ENCODE results near the gene VPS29.
"Not testable (repeated sequence)": the region's sequence is repeated elsewhere in the genome, so short reads cannot be mapped to it uniquely, and the experiment has no call there.

The VPS29 gene

GRCh38 chr12:110501752-110502738 is at the start of gene VPS29, which contains the start of gene RAD9B:
Gene VPS29 (minus strand): TSS chr12:110502111. CDS start chr12:110502051, 60 bp downstream.
Gene RAD9B (plus strand): TSS chr12:110502331. CDS start chr12:110502338, 7 bp downstream.
- peak; percentile 98 for DNase-seq

GRCh38 chr12:110550981-110551380 is 49.1 kb upstream of the VPS29 start:
- DNase-seq: no peak

GRCh38 chr12:110549716-110550115 is 47.8 kb upstream of the VPS29 start:
- no peak for DNase-seq

GRCh38 chr12:110548678-110549077 is 46.8 kb upstream of the VPS29 start:
- no peak for DNase-seq

GRCh38 chr12:110547090-110547489 is 45.2 kb upstream of the VPS29 start:
- no peak for DNase-seq

- DNase-seq: no peak
Measured at GRCh38 chr12:110546339-110546738, 44.4 kb upstream of the VPS29 start.

GRCh38 chr12:110545812-110546211 is 43.9 kb upstream of the VPS29 start:
- no peak for DNase-seq

GRCh38 chr12:110545259-110545658 is 43.3 kb upstream of the VPS29 start:
- not testable (repeated sequence) for DNase-seq

GRCh38 chr12:110543965-110544364 is 42.1 kb upstream of the VPS29 start:
- no peak for DNase-seq

GRCh38 chr12:110543252-110543959 is 41.5 kb upstream of the VPS29 start:
- DNase-seq: peak; percentile 80

- DNase-seq: no peak
Measured at GRCh38 chr12:110540048-110540447, 38.1 kb upstream of the VPS29 start.

GRCh38 chr12:110538869-110539622 is 37.1 kb upstream of the VPS29 start:
- no peak for DNase-seq

- no peak for DNase-seq
Measured at GRCh38 chr12:110537605-110538409, 35.9 kb upstream of the VPS29 start.

- no peak for DNase-seq
Measured at GRCh38 chr12:110536834-110537604, 35.1 kb upstream of the VPS29 start.

GRCh38 chr12:110534811-110535210 is 32.9 kb upstream of the VPS29 start:
- DNase-seq: no peak

GRCh38 chr12:110533607-110534006 is 31.7 kb upstream of the VPS29 start:
- DNase-seq: no peak

GRCh38 chr12:110532644-110533043 is 30.7 kb upstream of the VPS29 start:
- no peak for DNase-seq

- no peak for DNase-seq
Measured at GRCh38 chr12:110531741-110532333, 29.9 kb upstream of the VPS29 start.

- DNase-seq: no peak
Measured at GRCh38 chr12:110530511-110530910, 28.6 kb upstream of the VPS29 start.

GRCh38 chr12:110528277-110528839 is 26.4 kb upstream of the VPS29 start:
- DNase-seq: no peak

Data from right forelimb (tissue), 1 donor.